HEK293 (cell line): ENCODE measurements around the gene MAML3.
A peak's percentile ranks its signal among the peaks of the same experiment; 100 is the strongest.

Experiments
- CTCF ChIA-PET: fragments of 350-600 bp; formaldehyde crosslinking; extraction: SDS; loops from one replicate; lab custom pipeline; 2021; ENCODE audit warnings: antibody characterized with exemption; lab: Yijun Ruan, JAX
- POLR2A ChIA-PET: fragments of 300-600 bp; formaldehyde crosslinking; extraction: SDS; loops from one replicate; lab custom pipeline; 2020; ENCODE audit warnings: antibody characterized with exemption, inconsistent platforms; lab: Yijun Ruan, JAX
- H3K27ac ChIP-seq: fragments of 200-500 bp; sonication (Bioruptor generic); 2 replicates; pipeline ENCODE4 v1.5.1; 2014; ENCODE audit warnings: low read depth, low read length, control low read depth, inconsistent platforms; ENCODE audit errors: extremely low read depth
- H3K36me3 ChIP-seq, 2 experiments: fragments of 200-500 bp in 1 of 2; sonication (Bioruptor generic) in 1 of 2; 1 replicate in 1 of 2; 2 replicates in 1 of 2; pipeline ENCODE4 v1.5.1; 2014 to 2017; ENCODE audit warnings: inconsistent platforms in 2 of 2, low read length in 2 of 2; ENCODE audit not compliant: control insufficient read depth in 2 of 2, insufficient read depth in 1 of 2
- H3K4me1 ChIP-seq: fragments of 200-500 bp; sonication (Bioruptor generic); 2 replicates; pipeline ENCODE4 v1.5.1; 2014; ENCODE audit warnings: mild to moderate bottlenecking, low read length, inconsistent platforms; ENCODE audit not compliant: control insufficient read depth, insufficient read depth
- H3K4me3 ChIP-seq: 2 replicates; pipeline ENCODE4 v1.5.1; 2011; ENCODE audit warnings: low read depth, mild to moderate bottlenecking, control low read depth, low read length, moderate library complexity
- H3K9me3 ChIP-seq: fragments of 200-500 bp; sonication (Bioruptor generic); 2 replicates; pipeline ENCODE4 v1.5.1; 2014; ENCODE audit warnings: low read depth, low read length, inconsistent platforms; ENCODE audit not compliant: control insufficient read depth, insufficient read depth
- GLIS2 ChIP-seq: fragments of 450-650 bp; formaldehyde crosslinking; IDR thresholded peaks from 2 replicates; pipeline ENCODE4 v1.5.1; 2016; ENCODE audit warnings: missing biosample characterization, missing genetic modification characterization
- PRDM1 ChIP-seq: fragments of 450-650 bp; formaldehyde crosslinking; IDR thresholded peaks from 2 replicates; pipeline ENCODE4; 2016; ENCODE audit warnings: missing biosample characterization, missing genetic modification characterization
- SP2 ChIP-seq: fragments of 450-650 bp; formaldehyde crosslinking; IDR thresholded peaks from 2 replicates; pipeline ENCODE4 v1.5.1; 2016; ENCODE audit warnings: missing biosample characterization, missing genetic modification characterization
- ZBTB21 ChIP-seq: fragments of 450-650 bp; formaldehyde crosslinking; IDR thresholded peaks from 2 replicates; pipeline ENCODE4 v1.5.1; 2017; ENCODE audit warnings: missing biosample characterization, missing genetic modification characterization
- ZFHX2 ChIP-seq: fragments of 450-650 bp; formaldehyde crosslinking; conservative IDR thresholded peaks from 2 replicates; pipeline ENCODE4 v1.5.1; 2016; ENCODE audit warnings: missing biosample characterization, missing genetic modification characterization
- ZFP41 ChIP-seq: fragments of 450-650 bp; formaldehyde crosslinking; IDR thresholded peaks from 2 replicates; pipeline ENCODE4 v1.5.1; 2016; ENCODE audit warnings: missing biosample characterization, missing genetic modification characterization, borderline replicate concordance
- ZFP69B ChIP-seq: fragments of 450-650 bp; formaldehyde crosslinking; IDR thresholded peaks from 2 replicates; pipeline ENCODE4 v1.5.1; 2016; ENCODE audit warnings: missing biosample characterization, missing genetic modification characterization
- ZNF121 ChIP-seq: fragments of 450-650 bp; formaldehyde crosslinking; IDR thresholded peaks from 2 replicates; pipeline ENCODE4 v1.5.1; 2016; ENCODE audit warnings: missing biosample characterization, missing genetic modification characterization
- ZNF132 ChIP-seq: fragments of 450-650 bp; formaldehyde crosslinking; IDR thresholded peaks from 2 replicates; pipeline ENCODE4 v1.5.1; 2017; ENCODE audit warnings: missing biosample characterization, missing genetic modification characterization, borderline replicate concordance
- ZNF16 ChIP-seq: fragments of 450-650 bp; formaldehyde crosslinking; IDR thresholded peaks from 2 replicates; pipeline ENCODE4 v1.5.1; 2016; ENCODE audit warnings: low read depth, missing biosample characterization, missing genetic modification characterization
- ZNF174 ChIP-seq: fragments of 450-650 bp; formaldehyde crosslinking; IDR thresholded peaks from 2 replicates; pipeline ENCODE4 v1.5.0; 2017; ENCODE audit warnings: missing biosample characterization, mild to moderate bottlenecking, missing genetic modification characterization
- ZNF24 ChIP-seq: fragments of 450-650 bp; formaldehyde crosslinking; IDR thresholded peaks from 2 replicates; pipeline ENCODE4 v1.5.1; 2016; ENCODE audit warnings: missing biosample characterization, missing genetic modification characterization
- ZNF266 ChIP-seq: fragments of 450-650 bp; formaldehyde crosslinking; IDR thresholded peaks from 2 replicates; pipeline ENCODE4 v1.5.1; 2016; ENCODE audit warnings: missing biosample characterization, missing genetic modification characterization, low read depth
- ZNF366 ChIP-seq: fragments of 450-650 bp; formaldehyde crosslinking; conservative IDR thresholded peaks from 2 replicates; pipeline ENCODE4 v1.5.1; 2016; ENCODE audit warnings: missing biosample characterization, missing genetic modification characterization
- ZNF391 ChIP-seq: fragments of 450-650 bp; formaldehyde crosslinking; IDR thresholded peaks from 2 replicates; pipeline ENCODE4 v1.5.1; 2016; ENCODE audit warnings: low read depth, missing biosample characterization, missing genetic modification characterization, borderline replicate concordance
- ZNF544 ChIP-seq: fragments of 450-650 bp; formaldehyde crosslinking; IDR thresholded peaks from 2 replicates; pipeline ENCODE4 v1.5.0; 2017; ENCODE audit warnings: missing biosample characterization, missing genetic modification characterization
- ZNF623 ChIP-seq: fragments of 450-650 bp; formaldehyde crosslinking; IDR thresholded peaks from 2 replicates; pipeline ENCODE4 v1.5.1; 2016; ENCODE audit warnings: missing biosample characterization, missing genetic modification characterization
- ZNF670 ChIP-seq: fragments of 450-650 bp; formaldehyde crosslinking; IDR thresholded peaks from 2 replicates; pipeline ENCODE4 v1.5.1; 2016; ENCODE audit warnings: missing biosample characterization, missing genetic modification characterization, low read depth
- ZNF701 ChIP-seq: fragments of 450-650 bp; formaldehyde crosslinking; IDR thresholded peaks from 2 replicates; pipeline ENCODE4 v1.5.1; 2016; ENCODE audit warnings: missing biosample characterization, missing genetic modification characterization
- TF ChIP-seq, protein P1 (sequence below): fragments of 450-650 bp; IDR thresholded peaks from 2 replicates; pipeline ENCODE4 v1.5.1; 2018; ENCODE audit warnings: missing biosample characterization, mild to moderate bottlenecking, missing genetic modification characterization
- TF ChIP-seq, protein P2 (sequence below): fragments of 450-650 bp; IDR thresholded peaks from 2 replicates; pipeline ENCODE4 v1.5.1; 2018; ENCODE audit warnings: missing biosample characterization, missing genetic modification characterization
- TF ChIP-seq, protein P3 (sequence below): fragments of 450-650 bp; formaldehyde crosslinking; IDR thresholded peaks from 2 replicates; pipeline ENCODE4 v1.5.1; 2016; ENCODE audit warnings: missing biosample characterization, missing genetic modification characterization

Gene MAML3

GRCh38 chr4:139834226-139834662 is 319.7 kb downstream of the MAML3 start:
- Histone ChIP-seq H3K9me3 (no peaks in the 10 kb centered on the region), H3K4me1 (no peaks in the 10 kb centered on the region), H3K36me3 (no peaks in the 10 kb centered on the region), H3K27ac (no peak overlapping the region), H3K4me3 (no peak overlapping the region)
- no peak for TF ChIP-seq ZNF266
- no peak for TF ChIP-seq ZFP41 (tag by site-specific recombination)
- ChIA-PET CTCF (no interaction called here), POLR2A (no interaction called here)

DNA sequence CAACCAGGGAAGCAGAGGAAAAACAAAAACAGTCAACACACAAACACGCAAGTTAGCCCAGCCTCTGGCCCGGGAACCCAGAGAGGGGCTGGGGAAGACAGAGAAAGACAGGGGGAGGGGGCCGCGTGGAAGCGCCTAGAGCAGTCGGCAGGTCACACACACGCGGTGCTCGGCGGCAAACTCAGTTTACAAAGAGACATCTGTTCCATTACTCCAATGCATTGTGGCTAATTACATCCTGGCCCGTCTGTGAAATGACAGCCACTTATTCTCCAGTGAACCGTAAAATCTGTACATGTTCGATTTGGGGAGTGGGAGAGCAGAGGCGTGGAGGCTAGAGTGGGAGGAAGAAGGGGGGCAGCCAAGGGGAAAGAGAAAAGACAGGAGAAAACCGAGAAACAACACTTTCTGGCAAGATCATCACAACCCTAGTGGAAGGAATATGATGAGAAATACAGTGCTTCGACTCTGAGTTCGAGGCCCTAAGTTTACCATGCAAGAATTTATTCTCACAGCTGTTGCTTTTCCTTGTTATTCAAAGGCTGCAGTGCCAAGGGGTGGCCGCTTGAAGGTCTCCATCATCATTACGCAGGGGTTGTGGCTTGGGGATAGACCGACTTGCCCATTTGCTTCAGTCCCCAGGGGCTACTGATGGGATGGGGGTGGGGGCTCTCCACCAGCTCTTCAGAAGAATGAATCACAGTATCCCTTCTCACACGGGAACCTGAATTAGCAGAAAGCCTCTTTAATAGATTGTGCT is 320.7 kb downstream of the MAML3 start:
- H3K4me3 ChIP-seq = no peak overlapping the region
- no peaks in the 10 kb centered on the region for H3K9me3 ChIP-seq
- H3K4me1 ChIP-seq = no peaks in the 10 kb centered on the region
- no peak overlapping the region for H3K27ac ChIP-seq
- ChIA-PET CTCF (no interaction called here), POLR2A (no interaction called here)
- 0 out of 2 replicates have a peak, but pooled peaks have one; percentile 34 for TF ChIP-seq ZFHX2
- TF ChIP-seq ZNF16 (tag by site-specific recombination) = no peak
- no peaks in the 10 kb centered on the region for H3K36me3 ChIP-seq

GRCh38 chr4:139828966-139829664 is 324.9 kb downstream of the MAML3 start:
- H3K27ac ChIP-seq = no peak overlapping the region
- H3K36me3 ChIP-seq = no peaks in the 10 kb centered on the region
- peak; percentile 74 for TF ChIP-seq PRDM1 (tag by site-specific recombination)
- no peak for TF ChIP-seq ZNF391
- TF ChIP-seq ZFP69B (tag by site-specific recombination) = no peak
- TF ChIP-seq SP2 (tag by site-specific recombination) = no peak
- no peak for TF ChIP-seq GLIS2 (tag by site-specific recombination)
- TF ChIP-seq ZNF670 (tag by site-specific recombination) = no peak
- TF ChIP-seq ZNF366 (tag by site-specific recombination) = peak; percentile 98
- no peak for TF ChIP-seq ZNF121 (tag by site-specific recombination)
- TF ChIP-seq ZNF544 (tag by site-specific recombination) = no peak
- TF ChIP-seq, protein P1, sequence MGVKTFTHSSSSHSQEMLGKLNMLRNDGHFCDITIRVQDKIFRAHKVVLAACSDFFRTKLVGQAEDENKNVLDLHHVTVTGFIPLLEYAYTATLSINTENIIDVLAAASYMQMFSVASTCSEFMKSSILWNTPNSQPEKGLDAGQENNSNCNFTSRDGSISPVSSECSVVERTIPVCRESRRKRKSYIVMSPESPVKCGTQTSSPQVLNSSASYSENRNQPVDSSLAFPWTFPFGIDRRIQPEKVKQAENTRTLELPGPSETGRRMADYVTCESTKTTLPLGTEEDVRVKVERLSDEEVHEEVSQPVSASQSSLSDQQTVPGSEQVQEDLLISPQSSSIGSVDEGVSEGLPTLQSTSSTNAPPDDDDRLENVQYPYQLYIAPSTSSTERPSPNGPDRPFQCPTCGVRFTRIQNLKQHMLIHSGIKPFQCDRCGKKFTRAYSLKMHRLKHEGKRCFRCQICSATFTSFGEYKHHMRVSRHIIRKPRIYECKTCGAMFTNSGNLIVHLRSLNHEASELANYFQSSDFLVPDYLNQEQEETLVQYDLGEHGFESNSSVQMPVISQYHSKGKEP = no peak
- POLR2A ChIA-PET = no interaction called here
- CTCF ChIA-PET = no interaction called here
- no peaks in the 10 kb centered on the region for H3K4me1 ChIP-seq
- no peaks in the 10 kb centered on the region for H3K9me3 ChIP-seq
- no peak overlapping the region for H3K4me3 ChIP-seq

GRCh38 chr4:139826426-139826825 is 327.6 kb downstream of the MAML3 start:
- Histone ChIP-seq H3K4me3 (no peak overlapping the region), H3K4me1 (no peaks in the 10 kb centered on the region), H3K36me3 (no peaks in the 10 kb centered on the region), H3K27ac (no peak overlapping the region), H3K9me3 (no peaks in the 10 kb centered on the region)
- POLR2A ChIA-PET = no interaction called here
- CTCF ChIA-PET = no interaction called here
- TF ChIP-seq ZNF24 (tag by site-specific recombination) (no peak), ZNF701 (tag by site-specific recombination) (no peak), ZNF623 (no peak), ZBTB21 (tag by site-specific recombination) (no peak), ZNF174 (tag by site-specific recombination) (no peak), ZNF121 (tag by site-specific recombination) (no peak), SP2 (tag by site-specific recombination) (no peak), ZNF132 (tag by site-specific recombination) (no peak)
- TF ChIP-seq, protein P2, sequence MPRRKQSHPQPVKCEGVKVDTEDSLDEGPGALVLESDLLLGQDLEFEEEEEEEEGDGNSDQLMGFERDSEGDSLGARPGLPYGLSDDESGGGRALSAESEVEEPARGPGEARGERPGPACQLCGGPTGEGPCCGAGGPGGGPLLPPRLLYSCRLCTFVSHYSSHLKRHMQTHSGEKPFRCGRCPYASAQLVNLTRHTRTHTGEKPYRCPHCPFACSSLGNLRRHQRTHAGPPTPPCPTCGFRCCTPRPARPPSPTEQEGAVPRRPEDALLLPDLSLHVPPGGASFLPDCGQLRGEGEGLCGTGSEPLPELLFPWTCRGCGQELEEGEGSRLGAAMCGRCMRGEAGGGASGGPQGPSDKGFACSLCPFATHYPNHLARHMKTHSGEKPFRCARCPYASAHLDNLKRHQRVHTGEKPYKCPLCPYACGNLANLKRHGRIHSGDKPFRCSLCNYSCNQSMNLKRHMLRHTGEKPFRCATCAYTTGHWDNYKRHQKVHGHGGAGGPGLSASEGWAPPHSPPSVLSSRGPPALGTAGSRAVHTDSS (tag by site-specific recombination) = no peak
- TF ChIP-seq, protein P3, sequence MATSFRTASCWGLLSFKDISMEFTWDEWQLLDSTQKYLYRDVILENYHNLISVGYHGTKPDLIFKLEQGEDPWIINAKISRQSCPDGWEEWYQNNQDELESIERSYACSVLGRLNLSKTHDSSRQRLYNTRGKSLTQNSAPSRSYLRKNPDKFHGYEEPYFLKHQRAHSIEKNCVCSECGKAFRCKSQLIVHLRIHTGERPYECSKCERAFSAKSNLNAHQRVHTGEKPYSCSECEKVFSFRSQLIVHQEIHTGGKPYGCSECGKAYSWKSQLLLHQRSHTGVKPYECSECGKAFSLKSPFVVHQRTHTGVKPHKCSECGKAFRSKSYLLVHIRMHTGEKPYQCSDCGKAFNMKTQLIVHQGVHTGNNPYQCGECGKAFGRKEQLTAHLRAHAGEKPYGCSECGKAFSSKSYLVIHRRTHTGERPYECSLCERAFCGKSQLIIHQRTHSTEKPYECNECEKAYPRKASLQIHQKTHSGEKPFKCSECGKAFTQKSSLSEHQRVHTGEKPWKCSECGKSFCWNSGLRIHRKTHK (tag by site-specific recombination) = no peak
